ENCODE data around the gene KAZN.

DNA sequence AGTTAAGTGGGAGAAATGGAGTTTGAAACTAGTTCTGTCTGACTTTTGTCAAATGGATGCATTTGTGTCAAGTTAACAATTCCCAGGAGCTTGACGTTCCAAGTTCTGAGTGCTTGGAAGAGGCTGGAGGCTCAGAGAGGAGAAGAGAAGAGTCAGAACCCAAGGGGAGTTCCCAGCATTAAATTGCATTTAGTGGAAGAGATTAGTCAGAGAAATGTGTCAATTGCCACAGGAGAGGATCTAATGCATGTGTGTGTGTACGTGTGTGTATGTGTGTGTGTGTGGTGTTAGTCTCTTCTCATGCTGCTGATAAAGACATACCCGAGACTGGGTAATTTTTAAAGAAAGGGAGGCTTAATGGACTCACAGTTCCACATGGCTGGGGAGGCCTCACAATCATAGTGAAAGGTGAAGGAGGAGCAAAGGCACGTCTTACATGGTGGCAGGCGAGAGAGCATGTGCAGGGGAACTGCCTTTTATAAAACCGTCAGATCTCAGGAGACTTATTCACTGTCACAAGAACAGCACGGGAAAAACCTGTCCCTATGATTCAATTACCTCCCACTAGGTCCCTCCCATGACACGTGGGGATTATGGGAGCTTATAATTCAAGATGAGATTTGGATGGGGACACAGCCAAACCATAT is 453.5 kb downstream of the KAZN start:
- no peak for TF ChIP-seq KDM1A (IDR thresholded peaks at IDR 0.05; ENCODE audit: borderline replicate concordance, low read length)
- TF ChIP-seq POLR2A (IDR thresholded peaks at IDR 0.05; ENCODE audit: control extremely low read depth in 1 of 2, low read depth in 2 of 2, low read length in 2 of 2), result no peak
- TF ChIP-seq SP2 (IDR thresholded peaks at IDR 0.05; ENCODE audit: low read length), result no peak
- TF ChIP-seq, protein P1, sequence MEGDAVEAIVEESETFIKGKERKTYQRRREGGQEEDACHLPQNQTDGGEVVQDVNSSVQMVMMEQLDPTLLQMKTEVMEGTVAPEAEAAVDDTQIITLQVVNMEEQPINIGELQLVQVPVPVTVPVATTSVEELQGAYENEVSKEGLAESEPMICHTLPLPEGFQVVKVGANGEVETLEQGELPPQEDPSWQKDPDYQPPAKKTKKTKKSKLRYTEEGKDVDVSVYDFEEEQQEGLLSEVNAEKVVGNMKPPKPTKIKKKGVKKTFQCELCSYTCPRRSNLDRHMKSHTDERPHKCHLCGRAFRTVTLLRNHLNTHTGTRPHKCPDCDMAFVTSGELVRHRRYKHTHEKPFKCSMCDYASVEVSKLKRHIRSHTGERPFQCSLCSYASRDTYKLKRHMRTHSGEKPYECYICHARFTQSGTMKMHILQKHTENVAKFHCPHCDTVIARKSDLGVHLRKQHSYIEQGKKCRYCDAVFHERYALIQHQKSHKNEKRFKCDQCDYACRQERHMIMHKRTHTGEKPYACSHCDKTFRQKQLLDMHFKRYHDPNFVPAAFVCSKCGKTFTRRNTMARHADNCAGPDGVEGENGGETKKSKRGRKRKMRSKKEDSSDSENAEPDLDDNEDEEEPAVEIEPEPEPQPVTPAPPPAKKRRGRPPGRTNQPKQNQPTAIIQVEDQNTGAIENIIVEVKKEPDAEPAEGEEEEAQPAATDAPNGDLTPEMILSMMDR (IDR thresholded peaks at IDR 0.05; ENCODE audit: control extremely low read depth in 1 of 3, insufficient read depth in 1 of 3, low read depth in 1 of 3, low read length in 3 of 3), result no peak
- no peak for TF ChIP-seq SRF (IDR thresholded peaks at IDR 0.05; ENCODE audit: low read depth, low read length)
- TF ChIP-seq EZH2 (IDR thresholded peaks at IDR 0.05; ENCODE audit: low read depth, low read length, severe bottlenecking), result no peak
- TF ChIP-seq KDM5A (IDR thresholded peaks at IDR 0.05; ENCODE audit: low read length), result no peak
- TF ChIP-seq EP300 (IDR thresholded peaks at IDR 0.05; ENCODE audit: borderline replicate concordance in 1 of 2, low read depth in 2 of 2, low read length in 2 of 2), result no peak
- TF ChIP-seq RAD21 (IDR thresholded peaks at IDR 0.05 in 1 of 2, conservative IDR thresholded peaks at IDR 0.05 in 1 of 2; ENCODE audit: low read depth in 2 of 2, low read length in 2 of 2), result no peak
